Panc1 (cell line): ENCODE measurements around the gene ERO1A. TPM values are rescaled to one million over a fixed set of nuclear protein-coding genes. Genes with fewer than 3 reads are reported as not detected.

Experiments used
- ATAC-seq: fragments of 200-7000 bp; cut with Tn5 transposase; 2 replicates; pipeline ENCODE4 v1.9.1; 2020; ENCODE audit warnings: mild to moderate bottlenecking, moderate library complexity
- BruUV-seq: library from RNA; stranded (reverse); fragments of 400-500 nt; replicated peaks from 2 replicates; lab custom pipeline; 2021; lab: Mats Ljungman, UMichigan
- CTCF ChIA-PET: fragments of 300-600 bp; sonication (Branson Sonifier 250); formaldehyde crosslinking; loops from one replicate; lab custom pipeline; 2022; ENCODE audit warnings: antibody characterized with exemption; lab: Charles Lee
- POLR2A ChIA-PET: fragments of 300-600 bp; sonication (Branson Sonifier 250); formaldehyde crosslinking; loops from one replicate; lab custom pipeline; 2022; ENCODE audit warnings: antibody characterized with exemption; lab: Charles Lee
- DNase-seq: peaks from one replicate; pipeline ENCODE4 v3.0.0-alpha.2; 2010; ENCODE audit warnings: low read depth, low spot score
- H3K27ac ChIP-seq: 2 replicates; pipeline ENCODE4 v1.5.1; 2011; ENCODE audit warnings: mild to moderate bottlenecking, low read length, inconsistent platforms
- H3K27me3 ChIP-seq: fragments of 200-500 bp; sonication (Bioruptor generic); 2 replicates; pipeline ENCODE4 v1.6.0; 2014; ENCODE audit warnings: low read length, inconsistent platforms; ENCODE audit not compliant: control insufficient read depth, insufficient read depth
- H3K36me3 ChIP-seq: fragments of 200-500 bp; sonication (Bioruptor generic); 2 replicates; pipeline ENCODE4 v1.5.1; 2014; ENCODE audit warnings: inconsistent platforms, mild to moderate bottlenecking, low read length, moderate library complexity; ENCODE audit not compliant: control insufficient read depth, insufficient read depth
- H3K4me1 ChIP-seq: 2 replicates; pipeline ENCODE4 v1.5.1; 2011; ENCODE audit warnings: inconsistent platforms, mild to moderate bottlenecking, low read length, moderate library complexity; ENCODE audit not compliant: control insufficient read depth, insufficient read depth
- H3K4me3 ChIP-seq, 2 experiments: 2 replicates each; pipeline ENCODE4 v1.5.1; 2011 to 2012; ENCODE audit warnings: low read depth in 2 of 2, low read length in 2 of 2, mild to moderate bottlenecking in 2 of 2, inconsistent platforms in 1 of 2, moderate library complexity in 1 of 2
- H3K9me3 ChIP-seq: fragments of 200-500 bp; sonication (Bioruptor generic); 2 replicates; pipeline ENCODE4 v1.5.1; 2014; ENCODE audit warnings: low read depth, mild to moderate bottlenecking, inconsistent platforms, low read length, moderate library complexity; ENCODE audit not compliant: control insufficient read depth, insufficient read depth
- POLR2AphosphoS5 ChIP-seq: IDR thresholded peaks from 2 replicates; pipeline ENCODE4 v1.6.1; 2012; ENCODE audit warnings: mild to moderate bottlenecking, low read depth, low read length, moderate library complexity
- SIN3A ChIP-seq: IDR thresholded peaks from 2 replicates; pipeline ENCODE4 v1.6.1; 2012; ENCODE audit warnings: low read depth, mild to moderate bottlenecking, low read length, moderate library complexity, borderline replicate concordance; ENCODE audit not compliant: insufficient read depth
- TCF7L2 ChIP-seq: IDR thresholded peaks from 2 replicates; pipeline ENCODE4 v1.6.1; 2011; ENCODE audit warnings: mild to moderate bottlenecking, low read depth, low read length, inconsistent platforms
- in situ Hi-C: cut with HindIII; loops from 2 replicates; pipeline ENCODE4 v1.10.0; 2016; ENCODE audit warnings: low sequenced_read_pairs, low pct_unique_long_range_greater_than_20kb
- intact Hi-C: fragments of 100-400 bp; cut with micrococcal nuclease; formaldehyde crosslinking; loops from one replicate; pipeline ENCODE4 v1.10.0; 2022; ENCODE audit not compliant: unreplicated experiment
- total RNA-seq: library from RNA; stranded (reverse); gene quantifications from one replicate; pipeline ENCODE4 v1.2.1, GENCODE V29; 2021; ENCODE audit not compliant: unreplicated experiment
- TF ChIP-seq, protein P1 (sequence below): fragments of 450-650 bp; IDR thresholded peaks from 2 replicates; pipeline ENCODE4 v1.5.1; 2017; ENCODE audit warnings: mild to moderate bottlenecking
- TF ChIP-seq, protein P2 (sequence below), 2 experiments: IDR thresholded peaks; 2 replicates each; pipeline ENCODE4 v1.6.1; 2011 to 2012; ENCODE audit warnings: low read depth in 2 of 2, control low read depth in 1 of 2, low read length in 1 of 2, mild to moderate bottlenecking in 1 of 2, moderate library complexity in 1 of 2; ENCODE audit not compliant: insufficient read depth in 1 of 2

The ERO1A gene
- total RNA-seq, 1 experiment from 2014 or later = 83.3 TPM

DNA sequence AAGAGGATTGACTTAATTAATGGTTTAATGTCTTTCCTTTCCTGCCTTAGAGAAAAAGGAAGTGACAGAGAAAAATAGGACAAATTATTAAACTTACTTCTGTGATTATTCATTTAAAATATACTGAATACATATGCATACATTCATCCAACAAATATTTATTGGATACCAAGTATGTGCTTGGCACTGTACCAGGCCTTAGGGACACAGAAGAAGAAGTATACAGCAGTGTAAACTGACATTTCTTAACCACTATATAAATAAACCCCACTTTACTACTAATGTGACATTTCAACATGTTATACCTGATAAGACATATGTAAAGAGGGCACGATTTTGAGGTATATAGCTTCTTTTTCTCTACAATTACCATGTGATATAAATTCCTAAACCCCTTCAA lies 53.6 kb downstream of the ERO1A start:
- Histone ChIP-seq H3K4me1 (no peaks in the 10 kb centered on the region), H3K36me3 (peaks cover 14% of the 10 kb centered on the region; the same call in 1 of the 2 replicates), H3K27ac (no peak overlapping the region), H3K9me3 (no peaks in the 10 kb centered on the region), H3K4me3 (no peak overlapping the region), H3K27me3 (no peaks in the 10 kb centered on the region)
- in situ Hi-C loops (no loop called here), intact Hi-C loops (no loop called here)
- ChIA-PET POLR2A (no interaction called here), CTCF (no interaction called here)
- no peak for TF ChIP-seq POLR2AphosphoS5
- TF ChIP-seq SIN3A = no peak
- TF ChIP-seq, protein P1, sequence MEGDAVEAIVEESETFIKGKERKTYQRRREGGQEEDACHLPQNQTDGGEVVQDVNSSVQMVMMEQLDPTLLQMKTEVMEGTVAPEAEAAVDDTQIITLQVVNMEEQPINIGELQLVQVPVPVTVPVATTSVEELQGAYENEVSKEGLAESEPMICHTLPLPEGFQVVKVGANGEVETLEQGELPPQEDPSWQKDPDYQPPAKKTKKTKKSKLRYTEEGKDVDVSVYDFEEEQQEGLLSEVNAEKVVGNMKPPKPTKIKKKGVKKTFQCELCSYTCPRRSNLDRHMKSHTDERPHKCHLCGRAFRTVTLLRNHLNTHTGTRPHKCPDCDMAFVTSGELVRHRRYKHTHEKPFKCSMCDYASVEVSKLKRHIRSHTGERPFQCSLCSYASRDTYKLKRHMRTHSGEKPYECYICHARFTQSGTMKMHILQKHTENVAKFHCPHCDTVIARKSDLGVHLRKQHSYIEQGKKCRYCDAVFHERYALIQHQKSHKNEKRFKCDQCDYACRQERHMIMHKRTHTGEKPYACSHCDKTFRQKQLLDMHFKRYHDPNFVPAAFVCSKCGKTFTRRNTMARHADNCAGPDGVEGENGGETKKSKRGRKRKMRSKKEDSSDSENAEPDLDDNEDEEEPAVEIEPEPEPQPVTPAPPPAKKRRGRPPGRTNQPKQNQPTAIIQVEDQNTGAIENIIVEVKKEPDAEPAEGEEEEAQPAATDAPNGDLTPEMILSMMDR = no peak
- TF ChIP-seq, protein P2, sequence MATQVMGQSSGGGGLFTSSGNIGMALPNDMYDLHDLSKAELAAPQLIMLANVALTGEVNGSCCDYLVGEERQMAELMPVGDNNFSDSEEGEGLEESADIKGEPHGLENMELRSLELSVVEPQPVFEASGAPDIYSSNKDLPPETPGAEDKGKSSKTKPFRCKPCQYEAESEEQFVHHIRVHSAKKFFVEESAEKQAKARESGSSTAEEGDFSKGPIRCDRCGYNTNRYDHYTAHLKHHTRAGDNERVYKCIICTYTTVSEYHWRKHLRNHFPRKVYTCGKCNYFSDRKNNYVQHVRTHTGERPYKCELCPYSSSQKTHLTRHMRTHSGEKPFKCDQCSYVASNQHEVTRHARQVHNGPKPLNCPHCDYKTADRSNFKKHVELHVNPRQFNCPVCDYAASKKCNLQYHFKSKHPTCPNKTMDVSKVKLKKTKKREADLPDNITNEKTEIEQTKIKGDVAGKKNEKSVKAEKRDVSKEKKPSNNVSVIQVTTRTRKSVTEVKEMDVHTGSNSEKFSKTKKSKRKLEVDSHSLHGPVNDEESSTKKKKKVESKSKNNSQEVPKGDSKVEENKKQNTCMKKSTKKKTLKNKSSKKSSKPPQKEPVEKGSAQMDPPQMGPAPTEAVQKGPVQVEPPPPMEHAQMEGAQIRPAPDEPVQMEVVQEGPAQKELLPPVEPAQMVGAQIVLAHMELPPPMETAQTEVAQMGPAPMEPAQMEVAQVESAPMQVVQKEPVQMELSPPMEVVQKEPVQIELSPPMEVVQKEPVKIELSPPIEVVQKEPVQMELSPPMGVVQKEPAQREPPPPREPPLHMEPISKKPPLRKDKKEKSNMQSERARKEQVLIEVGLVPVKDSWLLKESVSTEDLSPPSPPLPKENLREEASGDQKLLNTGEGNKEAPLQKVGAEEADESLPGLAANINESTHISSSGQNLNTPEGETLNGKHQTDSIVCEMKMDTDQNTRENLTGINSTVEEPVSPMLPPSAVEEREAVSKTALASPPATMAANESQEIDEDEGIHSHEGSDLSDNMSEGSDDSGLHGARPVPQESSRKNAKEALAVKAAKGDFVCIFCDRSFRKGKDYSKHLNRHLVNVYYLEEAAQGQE (IDR thresholded peaks at IDR 0.05; ENCODE audit: insufficient read depth in 1 of 2, low read depth in 2 of 2, low read length in 1 of 2) = no peak
- no peak for TF ChIP-seq TCF7L2
- ATAC-seq (no peak), DNase-seq (no peak)
- no TSS peak for BruUV-seq

DNA sequence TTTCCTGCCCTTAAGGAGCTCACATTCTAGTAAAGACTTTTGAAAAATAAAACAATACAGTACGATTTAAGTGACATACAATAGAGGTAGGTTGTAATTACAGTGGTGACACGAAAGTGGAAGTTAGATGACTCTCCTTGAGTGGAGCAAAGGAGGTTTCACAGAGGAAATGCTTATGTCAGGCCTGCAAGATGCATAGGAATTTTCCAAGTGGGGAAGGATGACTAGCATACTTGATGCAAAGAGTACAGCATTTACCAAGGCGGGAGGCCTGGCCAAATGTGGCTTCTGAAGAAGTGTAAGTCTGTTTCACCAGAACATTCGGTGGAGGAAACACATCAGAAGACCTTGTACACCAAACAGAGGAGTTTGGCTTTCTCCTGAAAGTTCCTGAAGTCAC lies 55.2 kb downstream of the ERO1A start:
- ChIA-PET POLR2A (no interaction called here), CTCF (no interaction called here)
- Histone ChIP-seq H3K4me1 (no peaks in the 10 kb centered on the region), H3K4me3 (no peak overlapping the region), H3K36me3 (peaks cover 12% of the 10 kb centered on the region; the same call in 1 of the 2 replicates), H3K27me3 (no peaks in the 10 kb centered on the region), H3K27ac (no peak overlapping the region), H3K9me3 (no peaks in the 10 kb centered on the region)
- no peak for DNase-seq
- no peak for ATAC-seq
- intact Hi-C loops = no loop called here
- TF ChIP-seq, protein P1 = no peak
- TF ChIP-seq TCF7L2 (no peak), SIN3A (no peak), POLR2AphosphoS5 (no peak)
- TF ChIP-seq, protein P2 (IDR thresholded peaks at IDR 0.05; ENCODE audit: insufficient read depth in 1 of 2, low read depth in 2 of 2, low read length in 1 of 2) = no peak
- BruUV-seq = no TSS peak
- in situ Hi-C loops = no loop called here
